Amniotic epithelial cell (primary cell): Measurements from ENCODE around the gene ZYX.
"Not testable (repeated sequence)": the region's sequence is repeated elsewhere in the genome, so short reads cannot be mapped to it uniquely, and the experiment has no call there.

Experiments used
- DNase-seq: peaks from one replicate; pipeline ENCODE4 v3.0.0-alpha.2; 2010; ENCODE audit warnings: low read depth

ZYX gene

DNA sequence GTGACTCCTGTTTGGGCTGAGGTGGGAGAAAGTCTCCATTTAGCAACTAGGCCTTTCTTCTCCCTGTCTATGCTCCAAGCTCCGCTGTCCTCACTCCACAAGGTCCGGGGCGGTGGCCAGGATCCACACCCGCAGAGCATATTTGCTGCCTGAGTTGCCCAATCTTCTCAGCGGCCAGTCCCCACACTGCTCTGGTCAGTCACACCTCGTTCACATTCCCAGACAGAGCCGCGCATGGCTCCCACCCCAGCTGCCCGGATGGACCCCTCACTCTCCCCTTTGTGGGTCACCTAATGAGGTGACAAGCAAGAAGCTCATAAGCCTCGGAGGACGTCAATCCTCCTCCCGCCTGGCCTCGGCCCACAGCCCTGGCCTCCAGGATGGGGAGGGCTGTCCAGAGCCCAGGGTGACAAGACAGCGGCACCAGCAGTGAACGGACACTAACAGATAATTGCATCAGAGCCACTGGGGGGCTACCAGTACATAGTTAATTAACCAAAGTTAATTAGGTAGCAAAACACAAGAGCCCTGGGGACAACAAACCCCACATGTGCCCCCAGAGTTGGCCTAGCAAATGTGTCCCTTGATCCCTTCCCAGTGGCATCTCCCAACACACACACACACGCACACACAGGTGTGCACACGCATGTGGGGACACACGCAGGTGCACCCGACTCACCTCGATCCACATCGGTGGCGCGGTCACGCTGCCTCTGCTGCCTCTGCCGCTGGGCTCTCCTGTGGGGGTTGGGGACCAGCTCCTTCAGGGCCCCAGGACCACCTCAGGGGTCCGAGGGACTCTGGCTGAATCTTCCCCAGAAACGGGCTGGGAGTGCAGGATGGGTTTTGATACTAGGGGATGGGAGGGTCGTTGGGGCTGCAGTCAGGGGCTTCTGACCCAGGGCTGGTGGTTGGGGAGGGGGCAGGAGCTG is 15.7 kb downstream of the ZYX start:
- no peak for DNase-seq

DNA sequence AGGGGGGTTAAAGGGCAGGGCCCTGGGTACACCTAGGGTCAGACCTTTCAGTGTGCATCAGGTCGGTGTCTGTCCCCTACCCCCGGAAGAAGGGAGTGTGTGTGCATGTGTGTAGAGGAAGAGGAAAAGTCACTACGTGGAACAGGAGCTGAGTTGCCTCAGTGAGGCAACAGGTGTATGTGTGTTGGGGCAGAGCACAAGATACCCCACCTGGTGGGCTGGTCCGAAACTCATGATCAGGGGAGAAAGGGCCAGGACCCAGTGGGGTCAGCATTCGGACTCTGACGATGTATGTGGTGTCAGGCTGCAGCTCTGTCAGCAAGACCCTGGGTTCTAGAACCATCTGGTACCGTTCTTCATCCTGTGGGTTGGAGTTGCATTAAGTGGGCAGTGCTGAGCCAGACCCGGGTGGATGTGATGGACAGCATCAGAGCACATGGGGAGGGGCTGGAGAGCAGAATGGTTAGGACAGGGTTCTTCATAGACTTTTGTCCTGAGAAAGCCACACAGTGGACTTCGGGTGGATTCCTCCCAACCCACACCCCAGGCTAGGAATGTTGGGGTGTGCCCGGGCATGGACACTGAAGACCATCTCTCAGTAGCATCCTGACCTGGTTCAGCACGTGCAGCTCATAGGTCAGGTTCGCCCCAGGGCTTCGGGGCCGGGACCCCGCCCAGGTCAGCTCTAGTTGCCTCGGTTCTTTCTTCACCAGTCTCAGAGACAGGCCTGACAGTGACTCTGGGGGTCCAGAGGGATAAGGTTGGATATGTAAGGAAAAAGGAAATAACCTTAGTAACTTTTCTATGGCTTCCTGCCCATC is 16.8 kb downstream of the ZYX start:
- DNase-seq: no peak

DNA sequence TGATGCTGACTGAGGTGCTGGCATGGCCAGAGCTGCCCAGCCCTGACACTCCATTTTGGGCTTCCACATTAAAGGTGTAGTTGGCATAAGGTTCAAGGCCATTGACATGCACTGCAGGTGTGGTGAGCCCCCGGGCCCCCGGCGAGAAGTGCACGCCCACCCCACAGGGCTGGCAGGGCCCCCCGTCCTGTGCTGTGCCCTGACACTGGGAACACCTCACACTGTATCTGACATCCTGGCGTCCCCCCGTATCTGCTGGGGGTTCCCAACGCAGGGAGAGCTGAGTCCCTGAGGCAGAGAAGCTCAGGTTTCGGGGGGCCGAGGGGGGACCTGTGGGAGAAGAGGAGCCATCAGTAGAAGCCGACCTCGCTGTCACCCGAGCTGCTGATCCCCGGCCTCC is 17.5 kb downstream of the ZYX start:
- no peak for DNase-seq

DNA sequence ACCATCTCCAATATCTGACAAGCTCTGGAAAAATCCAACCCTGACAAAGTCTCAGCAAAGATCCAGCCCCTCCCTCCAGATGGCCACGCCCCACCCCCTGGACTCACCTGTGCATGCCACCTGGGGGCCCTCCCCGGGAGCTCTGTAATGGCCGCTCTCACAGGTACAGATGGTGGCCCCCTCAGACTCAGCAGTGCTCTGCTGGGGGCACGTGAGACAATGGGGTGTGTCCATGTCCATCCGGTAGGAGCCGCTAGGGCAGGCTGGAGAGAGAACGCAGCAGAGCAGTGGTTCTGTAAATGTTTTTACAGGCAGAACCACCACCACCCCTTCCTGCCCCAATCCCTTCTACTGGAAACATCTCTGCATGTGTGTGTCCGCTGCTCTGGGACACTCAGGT is 18.0 kb downstream of the ZYX start:
- no peak for DNase-seq

DNA sequence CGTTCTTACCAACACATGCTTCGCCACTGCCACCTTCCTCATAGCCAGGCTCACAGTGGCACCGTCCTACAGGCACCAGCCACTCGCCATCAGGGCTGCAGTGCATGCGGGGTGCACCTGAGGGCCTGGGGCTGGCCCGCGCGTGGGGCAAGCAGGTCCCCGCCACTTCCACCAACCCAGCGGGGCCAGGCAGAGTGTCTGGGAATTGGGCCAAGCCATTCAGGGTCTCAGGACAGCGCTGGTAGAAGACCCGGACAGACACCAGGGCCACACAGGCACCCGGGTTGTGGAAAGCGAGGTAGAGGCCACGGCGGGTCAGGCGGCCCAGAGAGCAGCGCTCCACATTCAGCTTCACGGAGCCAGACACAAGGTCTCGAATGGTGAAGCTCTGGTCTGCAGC is 18.5 kb downstream of the ZYX start:
- no peak for DNase-seq

DNA sequence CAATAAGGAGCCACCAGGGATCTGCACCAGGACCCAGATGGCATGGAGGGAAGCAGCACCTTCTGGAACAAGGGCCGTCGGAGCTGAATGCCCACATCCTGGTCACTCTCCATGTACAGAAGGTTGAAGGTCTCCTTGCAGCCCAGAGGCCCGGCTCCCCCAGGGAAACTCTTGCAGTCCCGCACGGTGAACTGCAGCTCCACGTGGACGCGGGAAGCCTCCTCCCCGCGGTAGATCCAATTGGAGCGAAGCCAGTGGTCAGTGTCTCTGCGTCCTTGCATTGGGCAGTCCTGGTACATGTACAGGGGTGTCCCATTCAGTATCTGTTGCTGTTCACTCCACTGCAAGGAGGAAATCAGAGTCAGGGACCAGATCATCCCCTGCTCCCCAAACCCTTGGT is 20.1 kb downstream of the ZYX start:
- no peak for DNase-seq

DNA sequence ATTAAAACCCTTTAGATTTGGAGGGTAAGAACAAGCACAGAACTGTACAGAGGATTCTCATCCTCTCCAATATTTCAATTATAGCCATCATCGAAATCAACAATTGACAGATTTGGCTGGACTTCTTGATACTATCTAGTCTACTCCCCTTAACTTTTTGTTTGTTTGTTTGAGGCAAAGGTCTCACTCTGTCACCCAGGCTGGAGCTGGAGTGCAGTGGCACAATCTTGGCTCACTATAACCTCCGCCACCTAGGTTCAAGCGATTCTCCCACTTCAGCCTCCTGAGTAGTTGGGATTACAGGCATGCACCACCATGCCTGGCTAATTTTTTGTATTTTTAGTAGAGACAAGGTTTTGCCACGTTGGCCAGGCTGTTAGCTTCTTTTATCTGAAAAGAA is 21.1 kb downstream of the ZYX start:
- not testable (repeated sequence) for DNase-seq

DNA sequence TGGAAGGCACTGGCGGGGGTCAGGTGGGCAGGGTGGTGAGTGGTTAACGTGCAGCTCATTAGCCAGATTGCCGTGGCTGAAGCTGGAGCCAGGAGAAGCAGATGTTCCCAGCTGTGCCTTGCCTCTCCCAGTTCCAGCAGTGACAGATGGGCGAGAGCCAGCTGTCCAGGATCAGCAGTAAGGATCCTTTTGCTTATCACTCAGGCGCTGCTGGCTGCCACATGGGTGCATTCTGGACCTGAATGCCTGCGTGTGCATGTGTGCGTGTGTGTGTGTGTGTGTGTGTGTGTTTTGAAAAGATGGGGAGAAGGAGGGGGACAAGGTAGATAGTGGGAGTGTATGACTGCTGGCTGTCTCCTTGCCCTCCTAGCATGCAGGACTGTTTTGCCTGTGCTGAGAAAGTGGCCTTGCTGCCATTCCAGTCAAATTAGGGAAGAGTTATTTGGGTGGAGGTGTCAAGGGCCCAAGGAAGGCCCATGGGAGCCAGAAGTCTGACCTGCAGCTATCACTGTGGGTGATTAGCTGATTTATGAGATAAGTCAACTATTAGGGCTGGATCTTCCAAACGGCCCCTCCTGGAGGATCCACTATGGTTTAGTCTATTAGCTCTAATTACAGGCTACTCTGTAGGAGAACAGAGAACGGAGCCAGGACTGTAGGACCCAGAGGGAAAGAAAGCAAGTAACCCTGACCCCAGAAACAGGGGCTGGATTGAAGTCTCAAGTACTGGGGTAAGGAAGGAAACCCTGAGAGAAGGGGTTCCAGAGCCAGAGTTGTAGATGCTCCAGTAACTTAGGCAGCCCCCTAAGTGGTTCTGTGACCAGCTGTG is 24.2 kb downstream of the ZYX start:
- DNase-seq: no peak

DNA sequence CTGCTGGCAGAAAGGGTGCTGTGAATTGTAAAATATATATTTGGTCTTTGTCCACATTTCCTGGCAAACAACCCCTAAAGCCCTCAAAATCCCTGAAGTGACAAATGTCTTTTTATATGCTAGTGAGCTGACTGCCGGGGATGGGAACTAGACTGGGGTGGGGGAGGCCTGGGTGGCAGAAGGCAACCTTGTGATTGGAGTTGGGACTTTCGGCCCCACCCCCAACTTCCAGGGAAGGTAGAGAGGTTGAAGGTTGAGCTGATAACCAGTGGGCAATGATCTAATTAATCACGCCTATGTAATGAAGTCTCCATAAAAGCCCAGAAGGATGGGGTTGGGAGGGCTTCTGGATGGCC is 24.8 kb downstream of the ZYX start:
- DNase-seq: no peak

DNA sequence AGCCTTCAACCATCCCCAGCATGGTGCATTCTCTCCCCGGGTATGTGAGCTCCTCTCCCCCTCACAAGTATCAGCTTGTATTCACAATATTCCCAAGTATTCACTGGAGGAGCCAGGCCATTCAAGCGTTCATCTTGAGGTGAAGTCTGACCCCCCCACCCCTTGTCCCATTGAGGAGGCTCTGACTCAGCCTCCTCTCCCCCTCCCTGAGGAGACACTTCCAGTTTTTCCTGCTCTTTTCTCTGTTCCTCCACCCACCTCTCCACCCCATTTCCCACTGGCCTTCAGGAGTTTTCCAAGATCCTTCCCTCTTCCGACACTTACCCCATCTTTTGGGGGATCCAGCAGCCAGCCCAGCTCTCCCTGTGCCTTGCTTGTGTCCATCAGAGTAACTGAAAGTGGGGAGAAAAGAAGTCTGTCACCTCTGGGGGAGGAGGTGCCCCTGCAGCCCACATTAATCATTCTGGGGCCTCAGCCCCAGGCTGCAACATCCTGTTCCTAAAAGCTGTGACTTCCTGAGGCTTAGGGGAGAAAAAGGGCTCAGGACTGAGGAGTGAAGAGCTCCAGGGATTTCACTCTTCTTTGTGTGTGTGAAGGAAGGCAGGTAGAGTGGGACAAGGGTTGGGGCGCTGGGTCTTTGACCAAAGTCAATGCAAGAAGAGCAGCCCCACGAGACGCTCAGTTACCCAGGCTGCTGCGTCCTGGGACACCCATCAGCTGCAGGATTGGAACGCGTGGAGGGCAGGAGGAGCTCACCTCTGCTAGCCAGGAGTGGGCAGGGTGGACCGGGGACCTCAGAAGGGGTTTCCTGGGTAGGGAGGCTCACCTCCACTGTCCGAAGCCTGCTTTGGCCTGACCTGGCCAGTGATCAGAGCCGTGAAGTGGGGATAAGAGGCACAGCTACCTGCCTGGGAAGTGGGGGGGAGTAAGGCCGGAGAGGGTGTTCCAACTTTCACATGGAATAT is 26.4 kb downstream of the ZYX start:
- no peak for DNase-seq

DNA sequence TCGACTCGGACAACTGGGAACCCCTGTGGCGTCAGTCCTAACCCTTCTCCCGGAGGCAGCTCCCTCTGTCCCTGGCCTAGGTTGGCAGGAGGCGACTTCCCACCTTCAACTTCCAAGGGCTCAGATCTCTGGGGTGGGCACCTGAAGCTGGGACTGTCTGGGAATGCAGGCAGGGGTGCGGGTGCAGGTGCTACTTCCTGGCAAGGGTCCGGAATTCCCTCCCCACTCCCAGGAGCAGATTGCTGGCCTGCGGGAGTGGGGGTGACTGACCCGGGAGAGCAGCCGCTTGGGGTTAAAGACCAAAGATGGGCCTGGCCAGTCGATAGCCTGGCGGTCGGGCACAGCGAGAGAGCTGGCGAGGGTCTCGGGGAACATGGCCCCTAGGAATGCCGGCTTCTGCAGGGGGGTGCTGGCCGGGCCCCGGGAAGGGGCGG is 27.1 kb downstream of the ZYX start:
- no peak for DNase-seq

DNA sequence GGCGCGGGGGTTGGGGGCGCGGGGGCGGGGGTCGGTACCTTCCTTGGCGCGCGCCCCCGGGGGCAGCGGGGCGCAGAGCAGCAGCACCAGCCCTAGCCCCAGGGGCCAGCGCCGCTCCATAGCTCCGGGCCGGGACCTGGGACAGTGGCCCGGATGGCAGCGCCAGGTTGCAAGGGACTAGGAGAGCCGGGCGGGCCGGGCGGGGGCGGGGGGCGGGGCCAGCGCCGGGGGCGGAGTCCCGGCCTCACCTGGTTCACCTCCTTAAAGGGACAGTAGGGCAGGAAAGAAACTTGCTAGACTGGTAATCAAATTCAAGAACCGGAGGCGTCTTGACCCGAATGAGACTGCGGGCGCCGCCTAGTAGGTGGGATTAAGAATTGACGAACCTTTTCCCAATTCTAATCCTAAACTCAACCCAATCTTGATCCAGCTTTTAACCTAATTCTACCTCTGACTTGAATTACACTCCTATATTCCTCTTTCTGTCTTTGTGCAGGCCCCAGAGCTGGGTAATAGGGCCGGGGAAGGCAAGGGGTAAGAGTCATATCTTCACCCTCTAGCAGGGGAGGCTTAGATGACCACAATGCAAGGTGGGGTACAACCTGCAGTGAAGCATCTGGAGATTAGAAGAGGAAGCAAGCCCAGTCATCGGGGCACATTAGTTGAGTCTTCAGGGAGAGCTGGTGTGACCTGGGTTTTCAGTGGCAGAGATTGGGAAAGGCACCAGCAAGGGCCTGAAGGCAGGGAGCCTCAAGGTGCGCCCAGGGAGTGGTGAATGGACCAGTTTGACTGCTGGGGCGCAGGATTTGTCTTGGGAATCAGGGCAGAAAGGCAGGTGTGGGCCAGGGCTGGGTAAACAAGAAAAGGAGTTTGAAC is 27.8 kb downstream of the ZYX start, which contains the start of gene EPHA1:
EPHA1 (minus strand) TSS at position 171 of the 876 bp plus-strand sequence; CDS start at position 120, 51 bp downstream.
- DNase-seq: no peak

DNA sequence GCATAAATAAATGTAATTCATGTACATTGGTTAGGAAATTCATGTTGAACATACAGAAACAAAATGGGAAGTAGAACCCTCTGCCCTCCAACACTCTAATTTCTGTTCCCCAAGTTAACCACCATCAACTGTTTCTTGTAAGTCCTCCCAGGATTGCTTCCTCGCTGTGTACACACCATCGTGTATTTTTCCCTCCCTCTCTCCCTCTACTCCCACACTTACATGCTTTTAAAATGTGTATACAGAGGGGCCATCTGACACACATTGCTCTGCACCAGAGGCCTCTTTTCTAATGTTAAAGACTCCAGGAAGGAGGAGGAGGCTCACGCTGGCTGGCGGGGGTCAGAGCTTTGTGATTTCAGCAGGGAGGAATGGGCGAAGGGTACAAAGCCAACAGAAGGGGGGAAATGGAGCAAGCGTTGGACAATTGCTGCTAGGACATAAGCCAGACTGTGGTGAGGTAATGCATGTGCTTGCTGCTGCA is 29.4 kb downstream of the ZYX start:
- DNase-seq: peak; percentile 41

DNA sequence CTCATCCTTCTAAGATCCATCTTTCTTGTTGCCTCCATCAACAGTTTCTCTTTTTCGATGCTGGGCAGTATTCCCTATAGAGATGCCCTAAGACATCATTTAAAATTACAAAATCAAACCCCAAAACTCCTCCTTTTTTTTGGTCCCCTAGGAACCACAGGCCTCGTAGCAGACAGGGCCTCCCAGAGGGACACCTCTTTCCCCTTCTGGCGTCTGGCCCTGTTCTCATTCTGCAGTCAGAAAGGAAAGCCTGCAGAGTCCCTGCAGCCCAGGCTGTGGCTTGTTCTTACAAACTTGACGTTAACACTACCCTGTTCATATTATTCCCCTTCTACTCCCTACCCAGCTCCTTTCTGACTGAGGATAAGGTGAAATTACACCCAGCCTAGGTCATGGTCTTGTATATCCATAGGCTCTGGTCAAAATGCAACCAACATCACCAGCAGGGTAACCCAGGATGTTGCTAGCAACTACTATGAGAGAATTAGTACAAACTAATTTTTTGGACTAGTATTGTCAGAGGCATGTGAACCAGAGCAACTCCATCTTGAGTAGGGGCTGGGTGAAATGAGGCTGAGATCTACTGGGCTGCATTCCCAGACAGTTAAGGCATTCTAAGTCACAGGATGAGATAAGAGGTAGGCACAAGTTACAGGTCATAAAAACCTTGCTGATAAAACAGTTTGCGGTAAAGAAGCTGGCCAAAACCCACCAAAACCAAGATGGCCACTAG is 31.0 kb downstream of the ZYX start:
- DNase-seq: no peak

DNA sequence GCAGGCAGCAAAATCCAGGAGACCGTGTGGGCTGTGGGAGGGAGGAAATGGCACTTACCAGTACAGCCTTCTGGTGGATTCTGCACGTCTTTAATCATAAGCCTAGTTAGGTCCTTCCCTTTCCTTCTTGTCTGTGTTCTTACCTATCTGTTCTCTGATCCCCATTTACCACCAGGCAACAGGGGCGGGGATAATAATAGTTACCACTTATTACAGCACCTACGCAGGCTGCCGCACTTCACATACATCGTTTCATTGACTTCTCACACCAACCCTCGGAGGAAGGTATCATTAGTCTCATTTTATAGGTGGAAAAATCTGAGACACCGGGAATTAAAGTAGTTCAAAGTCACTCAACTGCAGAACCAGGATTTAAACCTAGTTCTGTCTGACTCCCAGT is 32.0 kb downstream of the ZYX start:
- DNase-seq: no peak

DNA sequence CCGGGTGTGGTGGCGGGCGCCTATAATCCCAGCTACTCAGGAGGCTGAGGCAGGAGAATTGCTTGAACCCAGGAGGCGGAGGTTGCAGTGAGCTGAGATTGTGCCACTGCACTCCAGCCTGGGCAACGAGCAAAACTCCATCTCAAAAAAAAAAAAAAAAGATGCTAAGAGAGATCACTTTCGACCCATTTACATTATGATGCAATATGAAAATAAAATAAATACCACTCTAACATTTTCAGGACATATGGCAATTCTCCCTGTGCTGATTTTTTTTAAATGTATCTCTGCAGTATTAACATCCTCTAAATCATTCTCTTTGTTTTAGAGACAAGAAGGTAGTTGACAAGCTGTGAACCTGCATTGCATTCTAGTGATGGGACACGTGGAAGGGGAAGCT is 34.1 kb downstream of the ZYX start:
- not testable (repeated sequence) for DNase-seq

DNA sequence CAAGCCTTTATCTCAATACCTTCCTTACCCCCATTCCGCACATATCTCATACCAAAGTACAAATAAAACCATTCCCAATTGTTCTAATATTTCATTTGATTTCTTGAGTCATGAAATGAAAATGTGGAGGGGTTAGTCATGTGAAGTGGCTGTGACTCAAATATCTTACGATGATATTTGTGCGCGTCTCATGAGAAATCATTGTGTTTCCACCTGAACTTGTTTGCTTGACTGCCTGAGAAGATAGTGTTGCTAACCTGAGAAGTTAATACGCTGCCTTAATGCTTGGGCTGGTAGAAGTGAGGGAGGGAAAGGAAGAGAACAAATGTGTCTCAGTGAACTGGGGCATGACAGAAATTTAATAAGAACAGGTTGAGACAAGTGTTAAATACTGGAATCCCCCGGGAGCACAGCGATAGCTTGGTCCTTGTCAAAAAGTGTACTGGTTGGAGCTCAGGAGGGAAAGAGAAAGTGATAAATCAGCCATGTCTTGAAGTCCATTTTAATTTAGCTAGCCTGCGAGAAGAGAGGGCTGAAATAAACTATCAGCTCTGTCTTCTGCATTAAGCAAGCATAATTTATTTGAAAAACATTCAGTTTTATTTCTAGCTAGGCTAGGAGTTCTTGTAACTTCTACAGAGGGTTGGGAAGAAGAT is 34.7 kb downstream of the ZYX start:
- DNase-seq: no peak

DNA sequence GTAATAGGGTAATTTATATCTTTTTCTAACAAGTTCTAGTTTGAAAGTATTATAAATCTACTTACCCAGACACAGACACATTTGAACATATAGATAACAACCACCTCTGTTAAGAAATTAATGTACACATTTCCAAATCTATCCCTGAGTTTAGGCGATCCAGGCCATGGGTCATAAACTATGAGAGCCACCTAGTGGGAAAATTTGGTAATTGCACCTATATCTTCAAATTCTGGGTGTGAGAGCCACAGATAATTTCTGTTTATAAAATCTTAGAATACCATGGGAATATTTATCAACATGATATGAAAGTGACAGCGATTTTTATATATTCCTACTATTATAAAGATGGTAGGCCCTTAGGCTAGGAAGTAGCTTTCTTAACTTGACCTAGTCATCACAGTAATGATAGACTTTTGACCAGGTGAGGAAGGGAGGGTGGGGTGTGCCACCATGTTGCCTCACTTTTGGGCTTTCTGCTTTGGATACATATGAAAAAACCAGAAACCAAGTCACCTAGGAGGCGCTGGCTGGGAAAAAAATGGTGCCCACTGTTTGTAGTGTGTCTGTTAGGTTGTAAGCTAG is 35.5 kb downstream of the ZYX start:
- DNase-seq: peak; percentile 31
